Measurements from ENCODE around the gene SALL4. TPM values are rescaled to one million over a fixed set of nuclear protein-coding genes. Genes with fewer than 3 reads are reported as not detected.

Gene SALL4
- polyA plus RNA-seq, 1 of the 3 experiments (the other 2 are of a cell fraction), result 0.82 TPM

- CTCF ChIA-PET, result interaction anchor here (5.0 kb wide), 1 partner anchor 10 kb away, joined by 28 read pairs; no protein-coding TSS in a partner anchor
- 93% methylated on average over 11 of the region's 17 CpGs for WGBS (ENCODE audit: low lambda C conversion rate)
Measured at GRCh38 chr20:51790256-51790655, 12.1 kb downstream of the SALL4 start.

More at GRCh38 chr20:51790256-51790655, 12.1 kb downstream of the SALL4 start:
- no peaks in the 10 kb centered on the region for H3K9me3 ChIP-seq
- POLR2A ChIA-PET, result no interaction called here
- no peak overlapping the region for H3K4me2 ChIP-seq
- no peaks in the 10 kb centered on the region for H3K27me3 ChIP-seq (ENCODE audit: insufficient read depth)
- H3F3A ChIP-seq (replicated peaks; ENCODE audit: insufficient read depth), result no peaks in the 10 kb centered on the region
- no peaks in the 10 kb centered on the region for H3K36me3 ChIP-seq (replicated peaks in 1 of 2; ENCODE audit: control insufficient read depth in 1 of 2, insufficient read depth in 2 of 2, low read length in 1 of 2)
- no peaks in the 10 kb centered on the region for H3K79me2 ChIP-seq (ENCODE audit: insufficient read depth)
- no peaks in the 10 kb centered on the region for H4K20me1 ChIP-seq (ENCODE audit: insufficient read depth)
- no peak overlapping the region for H3K4me3 ChIP-seq (ENCODE audit: low read depth in 2 of 2, low read length in 1 of 2)
- H3K9me2 ChIP-seq, result no peaks in the 10 kb centered on the region
- no peak overlapping the region for H2AFZ ChIP-seq (ENCODE audit: low read depth)
- TF ChIP-seq FOXM1 (IDR thresholded peaks at IDR 0.05; ENCODE audit: low read depth) (no peak), EP300 (IDR thresholded peaks at IDR 0.05; ENCODE audit: borderline replicate concordance in 1 of 2, low read depth in 1 of 2, low read length in 1 of 2) (no peak), IRF3 (IDR thresholded peaks at IDR 0.05; ENCODE audit: low read depth, low read length) (no peak), EZH2phosphoT487 (IDR thresholded peaks at IDR 0.05; ENCODE audit: borderline replicate concordance, low read depth) (no peak), ZBTB33 (IDR thresholded peaks at IDR 0.05; ENCODE audit: borderline replicate concordance, low read depth) (no peak), NFIC (IDR thresholded peaks at IDR 0.05; ENCODE audit: borderline replicate concordance) (no peak), GABPA (IDR thresholded peaks at IDR 0.05; ENCODE audit: low read depth) (no peak), SIN3A (IDR thresholded peaks at IDR 0.05; ENCODE audit: borderline replicate concordance, low read depth, low read length) (no peak), MXI1 (IDR thresholded peaks at IDR 0.05; ENCODE audit: low read depth, low read length) (no peak), TCF12 (IDR thresholded peaks at IDR 0.05) (no peak), USF1 (IDR thresholded peaks at IDR 0.05; ENCODE audit: borderline replicate concordance, low read depth) (no peak), FOXJ3 (CRISPR knock-in tag; IDR thresholded peaks at IDR 0.05) (no peak), TAF1 (IDR thresholded peaks at IDR 0.05; ENCODE audit: borderline replicate concordance, low read depth, low read length) (no peak), REST (IDR thresholded peaks at IDR 0.05; ENCODE audit: low read depth, low read length) (no peak), MEF2A (IDR thresholded peaks at IDR 0.05; ENCODE audit: borderline replicate concordance, low read depth) (no peak), USF2 (IDR thresholded peaks at IDR 0.05; ENCODE audit: borderline replicate concordance, low read depth, low read length) (no peak), RXRA (IDR thresholded peaks at IDR 0.05; ENCODE audit: borderline replicate concordance, low read depth) (no peak), RFX5 (IDR thresholded peaks at IDR 0.05; ENCODE audit: low read length) (no peak)
- H3K9ac ChIP-seq, result no peak overlapping the region
- no peaks in the 10 kb centered on the region for H3K4me1 ChIP-seq (ENCODE audit: control insufficient read depth in 1 of 2, insufficient read depth in 2 of 2, low read depth in 1 of 2, low read length in 1 of 2)
- no peak for DNase-seq
- H3K27ac ChIP-seq (ENCODE audit: low read depth in 2 of 2, low read length in 1 of 2), result no peak overlapping the region
